Measurements from ENCODE around the gene ARSG. TPM values are rescaled to one million over a fixed set of nuclear protein-coding genes. Genes with fewer than 3 reads are reported as not detected.

ARSG gene
- total RNA-seq, 1 donor from 2014 or later, result 3.4 TPM

DNA sequence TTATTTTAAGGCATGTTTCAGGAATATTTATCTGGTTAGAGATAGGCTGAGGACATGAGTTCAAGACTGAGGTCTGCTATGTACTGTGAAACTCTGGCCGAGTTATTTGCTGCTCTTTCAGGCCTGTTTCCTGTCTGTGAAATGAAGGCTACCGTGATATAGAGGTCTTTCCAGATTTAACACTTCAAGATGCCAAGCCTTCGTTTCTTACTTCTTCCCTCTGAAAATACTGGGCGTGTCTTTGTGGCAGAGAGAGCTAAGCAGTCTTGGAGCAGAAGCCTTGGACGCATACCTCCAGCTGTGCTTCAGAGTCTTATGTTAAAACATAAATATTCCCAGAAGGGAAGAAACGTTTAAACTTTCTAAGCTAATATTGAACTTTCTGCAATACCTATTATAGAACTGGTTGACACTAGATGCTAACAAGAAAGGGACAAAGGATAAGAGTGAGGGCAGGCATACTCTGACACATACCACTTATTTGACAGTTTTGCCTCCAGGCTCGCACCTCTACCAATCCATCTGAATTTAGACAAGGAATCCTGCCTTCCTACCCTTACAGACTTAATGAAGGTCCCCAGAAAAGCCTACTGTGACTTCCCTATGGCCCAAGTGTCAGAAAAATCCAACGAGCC lies 148.5 kb downstream of the ARSG start:
- ATAC-seq (no peak), DNase-seq (ENCODE audit: low spot score) (no peak)

DNA sequence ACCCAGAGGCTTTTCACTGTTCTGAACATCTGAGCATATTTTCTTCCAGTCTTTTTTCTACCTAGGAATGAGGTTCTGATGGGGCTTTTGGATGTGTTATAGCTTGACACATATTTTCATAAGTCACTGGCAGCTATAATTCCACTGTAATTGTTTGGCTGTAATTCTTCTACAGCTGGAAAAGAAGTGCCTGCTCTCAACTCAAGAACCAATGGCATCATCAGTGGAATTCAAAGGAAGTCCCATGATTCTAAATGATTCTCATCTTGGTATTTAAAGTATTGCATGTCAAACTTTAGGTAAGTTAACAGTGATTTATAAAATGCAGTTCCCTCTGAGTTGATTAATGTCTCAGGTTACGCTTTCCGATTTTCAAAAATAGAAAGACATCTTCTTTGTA lies 149.2 kb downstream of the ARSG start:
- DNase-seq (ENCODE audit: low spot score) (no peak), ATAC-seq (no peak)

DNA sequence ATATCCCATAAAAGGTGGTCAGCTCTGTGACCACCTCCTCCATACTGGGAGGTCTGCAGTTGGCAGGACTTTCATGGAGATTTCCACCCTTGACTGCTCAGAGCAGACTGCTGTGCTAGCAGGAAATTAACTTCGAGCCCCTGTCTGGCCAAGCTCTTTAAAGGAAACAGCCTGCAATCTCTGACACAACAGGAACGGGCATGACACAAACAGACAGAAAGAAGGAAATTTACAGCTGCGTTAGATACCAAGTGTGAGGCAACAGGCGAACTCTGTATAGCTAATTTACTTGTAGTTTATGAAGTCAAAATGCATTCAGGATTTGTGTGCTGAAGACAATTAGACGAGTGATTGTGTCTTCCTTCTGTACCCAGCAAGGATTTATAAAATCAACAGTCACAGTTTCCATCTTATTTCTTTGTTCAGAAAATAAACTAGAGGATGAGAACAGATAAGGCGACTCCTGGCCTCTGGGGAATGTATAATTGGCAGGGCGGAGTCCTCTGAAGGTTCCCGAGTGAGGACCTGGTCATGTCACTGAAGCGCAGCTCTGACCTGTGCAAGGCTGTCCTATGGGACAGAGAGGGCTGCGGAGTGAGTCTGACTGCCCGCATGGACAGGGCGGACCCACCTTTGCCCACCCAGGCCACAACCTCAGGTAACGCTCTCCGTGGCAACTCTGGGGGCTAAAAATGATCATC lies 149.9 kb downstream of the ARSG start:
- DNase-seq (ENCODE audit: low spot score), result no peak
- peak; percentile 11 for ATAC-seq

DNA sequence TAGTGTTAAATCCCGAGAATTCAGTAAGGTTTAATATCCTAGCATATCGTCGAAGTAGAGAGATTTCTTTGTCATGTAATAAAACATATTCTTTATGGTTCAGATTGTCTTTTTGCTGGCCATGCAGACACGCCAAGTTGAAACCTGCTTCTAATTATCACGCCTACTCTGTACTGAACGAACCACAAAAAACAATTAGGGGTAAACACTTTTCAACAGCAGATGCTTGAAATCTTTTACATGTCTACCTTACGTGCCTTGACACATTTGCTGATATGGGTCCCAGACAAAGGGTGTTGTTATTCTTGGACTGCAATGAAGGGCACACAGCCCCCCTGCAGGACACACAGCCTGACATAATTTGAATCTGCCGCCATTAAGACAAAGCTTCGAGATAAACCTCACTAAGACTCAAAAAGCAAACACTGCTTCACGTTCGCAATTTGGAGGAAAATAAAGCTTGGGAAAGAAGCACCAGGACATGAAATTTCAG lies 152.7 kb downstream of the ARSG start:
- DNase-seq (ENCODE audit: low spot score), result no peak
- ATAC-seq, result no peak

DNA sequence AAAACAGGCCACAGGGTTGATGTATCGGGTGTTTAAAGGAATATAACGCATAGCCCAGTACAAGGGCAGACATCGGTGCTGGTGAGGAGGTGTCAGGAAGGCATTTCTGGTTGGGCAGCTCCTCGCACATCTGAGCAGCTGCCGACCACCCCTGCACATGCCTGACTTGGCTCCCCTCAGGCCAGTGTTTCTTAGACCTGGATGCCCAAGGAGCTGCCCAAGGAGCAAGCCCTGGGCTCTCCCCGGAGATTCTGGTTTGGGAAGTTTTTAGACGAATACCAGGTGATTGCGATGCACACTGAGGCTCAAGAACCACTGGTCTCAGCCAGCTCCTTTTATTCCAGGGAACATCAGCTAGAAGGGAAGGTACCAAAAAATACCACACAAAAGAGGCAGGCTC lies 154.4 kb downstream of the ARSG start:
- DNase-seq (ENCODE audit: low spot score) (no peak), ATAC-seq (no peak)

DNA sequence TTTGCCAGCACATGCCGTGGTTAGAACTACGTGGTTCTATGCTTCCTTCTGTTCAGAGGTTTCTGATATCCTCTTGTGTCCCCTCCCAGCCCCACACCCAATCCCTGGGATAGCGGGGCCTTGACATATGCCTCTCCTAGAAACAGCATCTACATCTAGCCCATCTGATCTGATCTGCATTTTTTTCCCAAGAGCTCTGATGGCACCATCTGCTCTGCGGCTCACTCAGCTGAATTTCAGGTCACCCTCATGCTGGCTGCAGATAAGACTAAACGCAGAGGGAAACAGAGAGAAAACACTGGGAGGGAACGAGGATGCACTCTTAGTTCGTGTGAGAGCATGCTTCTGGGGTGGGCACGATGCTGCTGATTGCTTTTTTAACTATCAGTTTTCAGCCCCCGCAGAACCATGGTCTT lies 155.3 kb downstream of the ARSG start:
- ATAC-seq (no peak), DNase-seq (ENCODE audit: low spot score) (no peak)

DNA sequence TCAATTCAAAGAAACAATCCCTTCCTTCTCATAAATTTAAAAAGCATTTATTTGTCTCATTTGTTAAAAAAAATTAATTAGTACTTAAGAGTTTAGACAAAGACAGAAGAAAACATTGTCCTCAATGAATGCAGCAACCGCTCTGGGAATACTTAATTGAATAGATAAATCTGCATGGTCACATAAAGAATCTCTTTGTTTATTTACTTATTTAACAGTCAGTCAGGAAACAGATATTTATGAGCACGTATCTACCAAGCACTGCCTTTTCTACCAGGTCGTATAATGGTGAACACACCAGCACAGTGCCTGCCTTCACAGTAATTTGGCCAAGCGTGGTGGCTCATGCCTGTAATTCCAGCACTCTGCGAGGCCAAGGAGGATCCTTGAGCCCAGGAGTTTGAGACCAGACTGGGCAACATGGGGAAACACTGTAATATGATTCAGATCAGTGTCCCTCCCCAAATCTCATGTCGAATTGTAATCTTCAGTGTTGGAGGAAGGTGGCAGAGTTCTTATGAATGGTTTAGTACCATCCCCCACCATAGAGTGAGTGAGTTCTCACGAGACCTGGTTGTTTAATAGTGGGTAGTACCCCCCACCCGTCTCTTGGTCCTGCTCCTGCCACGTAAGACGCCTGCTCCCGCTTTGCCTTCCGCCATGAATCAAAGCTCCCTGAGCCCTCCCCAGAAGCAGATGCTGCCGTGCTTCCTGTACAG lies 157.9 kb downstream of the ARSG start:
- no peak for DNase-seq (ENCODE audit: low spot score)
- ATAC-seq, result no peak

DNA sequence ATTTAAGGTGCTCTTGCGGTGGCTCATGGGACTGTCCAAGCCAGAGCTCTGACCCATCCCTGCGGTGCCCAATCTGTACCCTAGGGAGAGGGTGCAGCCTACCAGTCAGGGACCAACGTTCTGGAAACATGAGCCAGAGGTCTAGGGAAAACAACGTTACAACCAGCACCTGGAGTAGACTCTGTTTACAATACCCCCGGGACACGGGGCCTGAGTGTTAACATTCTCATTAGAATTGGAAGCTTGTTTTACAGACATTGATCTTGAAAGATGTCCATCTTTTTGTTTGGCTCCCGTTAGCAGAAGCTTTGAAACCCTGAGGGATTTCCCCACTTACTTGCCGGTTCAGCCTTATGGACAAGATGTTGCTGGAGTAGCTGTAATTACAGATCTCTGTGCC lies 159.1 kb downstream of the ARSG start:
- DNase-seq (ENCODE audit: low spot score) (no peak), ATAC-seq (no peak)

DNA sequence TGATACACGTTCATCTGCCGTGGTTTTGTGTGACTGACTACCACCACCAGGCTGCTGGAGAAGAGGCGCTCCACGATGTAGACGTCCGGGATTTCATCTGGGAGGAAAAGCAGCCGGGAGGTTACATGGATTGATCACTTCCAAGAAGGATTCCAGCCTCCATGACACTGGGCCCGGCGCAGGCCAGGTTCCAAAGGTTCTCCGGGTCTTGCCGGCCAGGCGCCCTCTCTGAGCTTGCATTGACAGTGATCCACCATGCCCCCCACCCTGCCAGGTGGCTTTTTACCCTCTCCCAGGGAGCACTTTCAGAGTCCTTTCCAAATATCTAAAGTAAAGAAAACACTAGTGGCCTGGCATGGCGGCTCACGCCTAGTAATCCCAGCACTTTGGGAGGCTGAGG lies 159.5 kb downstream of the ARSG start:
- ATAC-seq (no peak), DNase-seq (ENCODE audit: low spot score) (no peak)

DNA sequence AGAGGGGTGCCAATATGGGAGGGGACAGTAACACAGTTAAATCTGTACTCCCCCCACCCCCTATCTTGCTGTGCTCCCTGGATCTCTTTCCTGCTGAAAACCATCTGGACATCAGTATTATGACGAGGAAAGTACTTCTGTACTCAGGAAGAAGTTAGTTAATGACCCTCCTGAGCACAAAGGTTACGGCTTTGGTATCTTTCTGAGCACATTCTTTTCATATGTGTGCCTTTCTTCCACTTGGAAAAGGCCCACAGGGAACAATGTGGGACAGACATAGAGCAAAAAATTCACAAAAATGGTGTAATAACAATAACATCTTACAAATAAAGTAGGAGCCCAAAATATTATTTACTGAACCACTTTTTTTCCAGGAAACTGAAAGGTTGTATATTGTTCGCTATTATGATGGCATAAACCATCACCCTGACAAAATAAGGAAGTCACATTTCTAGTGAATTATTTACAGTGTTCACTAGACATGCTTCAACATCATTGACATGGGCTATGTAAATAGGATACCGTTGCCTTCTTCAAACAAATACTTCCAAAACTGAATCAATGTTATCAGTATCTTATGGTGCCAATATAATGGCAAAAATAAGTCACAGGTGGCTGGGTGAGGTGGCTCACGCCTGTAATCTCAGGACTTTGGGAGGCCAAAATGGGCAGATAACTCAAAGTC lies 160.5 kb downstream of the ARSG start:
- no peak for DNase-seq (ENCODE audit: low spot score)
- no peak for ATAC-seq

DNA sequence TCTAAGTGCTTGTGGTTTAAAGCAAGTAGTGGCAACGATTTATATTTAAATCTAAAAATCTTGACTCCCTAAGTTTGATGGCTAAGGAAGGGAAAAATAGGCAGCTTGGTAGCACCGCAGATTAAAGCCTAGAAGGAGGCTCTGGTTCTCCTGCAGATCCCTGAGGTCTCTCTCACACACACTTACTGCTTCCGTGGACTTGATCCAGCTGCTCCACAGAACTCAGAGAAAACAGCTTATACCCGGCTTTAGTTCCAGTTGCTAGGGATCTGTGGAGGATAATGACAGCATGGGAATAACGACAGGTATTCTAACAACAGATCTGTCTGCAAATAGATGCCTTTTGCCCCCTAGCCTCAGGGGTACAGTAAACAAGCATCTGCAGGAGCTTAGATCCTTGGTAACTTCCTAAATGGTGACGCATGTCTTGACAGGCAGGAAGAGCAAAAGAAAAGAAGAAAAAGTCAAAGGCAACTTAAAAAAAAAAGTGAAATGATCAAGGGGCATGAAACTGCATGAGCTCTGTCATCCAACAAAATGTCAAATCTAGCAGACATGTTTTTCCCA lies 161.5 kb downstream of the ARSG start:
- ATAC-seq (no peak), DNase-seq (ENCODE audit: low spot score) (no peak)

DNA sequence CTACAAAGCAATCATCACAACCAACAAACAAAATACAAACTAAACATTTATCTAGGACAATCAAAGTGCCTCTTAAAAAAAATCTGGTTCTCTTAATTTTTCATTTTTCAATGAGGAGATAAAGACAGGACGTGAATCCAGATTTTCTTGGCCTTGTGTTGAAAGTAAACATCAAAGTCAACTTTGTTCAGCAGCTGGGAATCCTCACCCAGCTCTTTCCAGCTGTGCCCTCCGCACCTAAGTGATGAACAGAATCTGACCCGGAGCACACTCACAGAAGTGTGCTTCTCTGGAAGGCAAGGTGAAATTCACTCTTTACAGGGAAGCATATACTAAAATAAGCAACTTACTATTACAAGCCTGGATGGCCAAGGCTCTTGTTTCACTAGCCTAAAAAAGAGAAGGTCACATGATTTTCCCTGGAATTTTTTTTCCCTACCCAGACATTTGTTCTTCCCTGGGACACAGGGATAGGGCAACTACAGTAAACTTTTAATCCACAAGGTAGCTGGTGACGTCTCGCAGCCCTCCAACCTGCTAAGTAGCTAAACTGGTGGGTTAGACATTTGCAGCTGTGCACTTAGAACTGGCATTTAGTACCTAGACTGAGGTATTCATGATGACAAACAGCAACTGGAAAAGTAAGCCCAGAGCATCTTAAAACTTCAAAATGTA lies 162.8 kb downstream of the ARSG start:
- ATAC-seq (no peak), DNase-seq (ENCODE audit: low spot score) (no peak)

DNA sequence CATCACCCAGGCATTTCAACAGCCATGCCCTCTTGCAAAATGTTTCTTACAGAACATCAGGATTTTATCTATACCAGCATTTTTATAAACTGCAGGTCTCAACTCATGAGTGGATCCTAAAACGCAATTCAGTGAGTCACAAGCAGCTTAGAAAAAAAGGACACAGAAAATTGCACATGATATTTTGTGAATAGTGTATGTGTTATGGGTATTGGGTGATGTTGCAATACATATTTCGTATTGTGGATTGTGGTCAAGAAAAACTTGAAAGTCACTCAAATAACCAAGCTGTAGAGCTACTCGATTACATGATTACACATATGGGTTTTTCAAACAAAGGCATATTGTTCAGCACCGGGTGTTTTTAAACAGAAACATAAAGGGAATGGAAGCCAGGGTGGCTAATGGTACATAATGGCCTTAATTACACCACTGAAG lies 164.6 kb downstream of the ARSG start:
- DNase-seq (ENCODE audit: low spot score) (no peak), ATAC-seq (no peak)

DNA sequence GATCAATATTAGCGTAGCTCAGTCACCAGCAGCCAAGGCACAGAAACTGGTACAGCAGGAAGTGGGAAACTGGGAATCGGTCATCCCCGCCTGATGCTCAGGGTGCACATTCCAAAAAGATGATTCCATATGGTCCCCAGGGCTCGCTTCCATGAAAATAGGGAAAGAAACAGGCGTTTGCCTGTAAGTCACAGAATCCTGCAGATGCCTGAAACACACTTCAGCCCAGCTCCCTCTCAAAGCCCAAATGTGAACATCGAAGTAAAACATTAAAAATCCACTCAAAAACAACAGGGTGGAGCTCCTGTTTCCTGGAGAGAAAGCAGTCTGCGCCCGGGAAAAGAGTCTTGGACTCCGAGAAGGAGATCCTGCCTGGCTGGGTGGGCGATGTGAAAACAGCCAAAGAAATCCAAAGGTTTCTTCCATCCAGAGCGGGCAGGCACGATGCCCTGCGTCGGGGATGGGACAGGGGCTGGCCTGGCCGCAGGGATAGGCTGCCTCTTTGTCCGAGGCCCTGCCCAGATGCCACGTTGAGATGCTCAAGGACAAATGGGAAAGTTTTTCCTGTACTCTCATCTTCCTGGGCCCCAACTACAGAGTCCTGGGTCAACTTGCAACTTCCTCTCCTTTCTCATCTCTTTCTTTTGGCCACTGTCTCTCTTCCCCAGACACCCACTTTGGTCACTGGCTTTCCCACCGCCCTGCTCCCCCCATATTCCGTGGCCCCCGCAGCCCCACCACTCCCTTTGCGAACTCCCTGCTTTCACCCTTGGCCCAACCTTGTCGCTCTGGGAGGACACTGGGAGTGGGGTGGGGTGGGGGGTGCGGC lies 165.3 kb downstream of the ARSG start:
- DNase-seq (ENCODE audit: low spot score), result peak; percentile 73

DNA sequence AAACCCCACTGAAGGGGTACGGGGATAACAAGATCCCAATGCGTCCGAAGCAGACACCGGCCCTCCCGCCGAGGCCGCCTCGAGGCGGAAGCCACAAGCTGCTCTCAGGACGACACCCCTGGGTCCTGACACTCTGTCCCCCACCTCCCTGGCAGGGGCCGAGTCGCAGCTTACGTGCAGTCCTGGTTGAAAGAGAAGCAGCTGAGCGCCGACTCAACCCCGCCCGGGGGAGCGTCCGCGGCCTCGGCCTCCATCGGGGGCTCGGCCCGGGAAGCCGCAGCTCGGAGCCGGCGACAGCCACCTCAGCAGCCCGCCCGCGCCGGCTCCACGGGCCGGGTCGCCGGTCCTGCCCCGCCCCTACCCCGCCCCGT lies 165.9 kb downstream of the ARSG start, which contains the start of gene WIPI1:
Gene WIPI1, minus strand, starts transcription at position 329 of the 371 bp plus-strand sequence. Its CDS starts 75 bp downstream, at position 254.
- no peak for DNase-seq (ENCODE audit: low spot score)
- peak; percentile 17 for ATAC-seq

More for the DNA sequence above, 165.3 kb downstream of the ARSG start:
- ATAC-seq, result peak; percentile 67

DNA sequence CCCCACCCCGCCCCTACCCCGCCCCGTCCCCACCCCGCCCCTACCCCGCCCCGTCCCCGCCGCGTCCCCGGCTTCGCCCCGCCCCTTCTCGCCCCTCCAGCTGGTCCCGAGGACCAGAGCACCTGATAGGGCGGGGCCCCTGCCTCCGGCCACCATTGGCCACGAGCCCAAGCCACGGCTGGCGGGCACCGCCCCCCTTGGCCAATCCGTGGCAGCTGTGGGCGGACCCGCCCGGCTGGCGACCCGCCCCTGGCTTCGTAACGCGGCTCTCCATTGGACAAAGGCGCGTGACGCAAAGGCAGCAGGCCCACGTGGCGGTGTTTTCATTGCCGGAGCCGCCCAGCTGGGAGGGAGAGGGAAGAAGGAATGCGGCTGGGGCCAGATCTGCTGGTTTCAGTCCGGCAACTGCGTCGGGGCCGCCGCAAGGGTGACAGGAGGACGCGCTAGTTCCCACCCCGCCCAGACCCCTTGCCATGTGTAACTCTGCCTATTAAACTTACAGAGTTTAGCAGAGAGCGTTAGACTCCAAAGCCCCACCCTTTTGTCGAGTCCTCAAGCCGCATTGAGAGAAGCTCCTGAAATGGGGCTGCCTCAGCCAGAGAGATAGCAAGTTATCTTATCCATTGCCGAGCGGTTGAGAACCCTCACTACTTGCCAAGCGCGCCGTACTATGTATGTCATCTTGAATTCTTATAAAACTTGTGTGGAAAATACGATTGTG lies 166.4 kb downstream of the ARSG start:
- peak; percentile 89 for ATAC-seq
- peak; percentile 100 for DNase-seq (ENCODE audit: low spot score)

DNA sequence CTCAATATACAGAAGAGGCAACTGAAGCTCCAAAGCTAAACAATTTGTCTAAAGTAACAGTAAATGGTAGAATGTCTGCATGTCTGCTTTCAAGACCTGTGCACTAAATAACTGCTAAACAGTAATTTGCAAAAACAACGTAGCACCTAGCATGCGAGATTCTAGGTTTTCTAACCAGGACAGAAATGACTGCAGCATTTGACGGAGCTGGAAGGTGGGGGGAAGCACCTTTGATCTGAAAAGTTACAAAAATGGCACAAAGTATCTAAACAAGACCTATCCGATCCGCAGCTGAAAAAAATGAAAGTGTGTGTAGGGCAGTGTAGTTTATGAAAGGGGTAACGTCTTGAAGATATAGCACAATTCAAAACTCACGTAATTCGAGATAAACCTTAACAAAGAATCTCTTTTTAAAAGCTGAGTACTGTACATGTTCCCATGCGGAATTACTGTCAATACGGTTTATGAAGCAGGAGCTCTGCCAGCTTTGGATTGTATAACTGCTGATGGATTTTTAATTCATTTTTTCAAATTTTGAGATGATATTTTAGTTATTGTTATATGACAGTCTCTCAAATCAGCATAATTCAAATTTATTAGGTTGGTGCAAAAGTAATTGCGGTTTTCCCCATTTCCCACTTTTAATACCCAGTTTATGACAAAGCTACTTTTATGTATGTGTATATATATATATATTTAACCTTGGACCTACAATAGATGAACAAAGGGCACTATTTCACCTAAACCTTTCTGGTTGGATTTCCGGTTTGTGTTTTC lies 167.2 kb downstream of the ARSG start:
- DNase-seq (ENCODE audit: low spot score) (no peak), ATAC-seq (no peak)

DNA sequence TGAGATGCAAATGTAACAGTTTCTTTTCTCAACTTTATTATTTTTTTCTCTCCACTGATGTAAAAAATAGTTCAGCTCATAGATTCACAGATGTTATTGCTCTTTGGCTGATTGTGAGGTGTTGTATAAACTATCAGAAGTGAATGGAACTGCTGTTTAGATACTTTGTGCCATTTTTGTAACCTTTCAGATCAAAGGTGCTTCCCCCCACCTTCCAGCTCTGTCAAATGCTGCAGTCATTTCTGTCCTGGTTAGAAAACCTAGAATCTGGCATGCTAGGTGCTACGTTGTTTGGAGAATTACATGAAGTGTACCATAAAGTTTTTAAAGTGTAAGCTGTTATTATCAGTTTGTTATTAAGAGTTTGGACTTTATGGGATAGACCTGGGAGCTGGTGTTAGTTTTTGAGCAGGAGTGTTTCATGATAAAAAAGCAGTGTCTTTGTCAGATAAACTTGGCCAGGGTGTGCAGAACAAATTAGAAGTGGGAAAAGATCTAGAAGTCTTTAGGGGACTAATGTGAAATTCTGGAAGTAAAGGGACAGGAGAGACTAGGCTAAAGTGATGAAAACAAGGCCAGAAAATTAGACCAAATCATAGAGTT lies 167.8 kb downstream of the ARSG start:
- DNase-seq (ENCODE audit: low spot score), result no peak
- no peak for ATAC-seq
